Natural killer cell (primary cell): ENCODE results near the gene SINHCAF. TPM values are rescaled to one million over a fixed set of nuclear protein-coding genes. Genes with fewer than 3 reads are reported as not detected.

Experiments
- ATAC-seq, 3 donors: fragments of 150-1000 bp in 2 of 3; fragments of 200-7000 bp in 1 of 3; cut with Tn5 transposase; 1 replicate in 1 of 3; 2 replicates in 2 of 3; pipeline ENCODE4 v1.10.0; 2021; ENCODE audit warnings: mild to moderate bottlenecking in 2 of 3, moderate library complexity in 2 of 3
- DNase-seq, 2 donors: peaks; one replicate each; pipeline versions ENCODE4 v3.0.0 to v3.0.0-alpha.2; 2013 to 2021; ENCODE audit warnings: mixed read lengths in 1 of 2
- H3K27ac ChIP-seq: one replicate; pipeline ENCODE4 v1.5.1; 2013; ENCODE audit warnings: mild to moderate bottlenecking, low read length
- H3K27me3 ChIP-seq: one replicate; pipeline ENCODE4 v1.6.1; 2013; ENCODE audit warnings: low read length; ENCODE audit not compliant: control insufficient read depth, insufficient read depth
- H3K36me3 ChIP-seq: one replicate; pipeline ENCODE4 v1.6.1; 2013; ENCODE audit warnings: low read length; ENCODE audit not compliant: control insufficient read depth, insufficient read depth
- H3K4me1 ChIP-seq: one replicate; pipeline ENCODE4 v1.6.1; 2013; ENCODE audit warnings: low read length; ENCODE audit not compliant: control insufficient read depth, insufficient read depth
- H3K4me3 ChIP-seq: one replicate; pipeline ENCODE4 v1.5.1; 2013; ENCODE audit warnings: low read length
- H3K9me3 ChIP-seq: one replicate; pipeline ENCODE4 v1.6.1; 2013; ENCODE audit warnings: low read length; ENCODE audit not compliant: control insufficient read depth, insufficient read depth
- H3K27ac Mint-ChIP-seq, 2 donors: one replicate each; pipeline ENCODE4 v1.8.0; 2022; ENCODE audit warnings: mild to moderate bottlenecking in 2 of 2, mixed read lengths in 2 of 2, moderate library complexity in 1 of 2
- H3K27me3 Mint-ChIP-seq, 2 donors: one replicate each; pipeline ENCODE4 v1.8.0; 2022; ENCODE audit warnings: low read depth in 2 of 2, mixed read lengths in 2 of 2
- H3K36me3 Mint-ChIP-seq: one replicate; pipeline ENCODE4 v1.8.0; 2022; ENCODE audit warnings: mixed read lengths
- H3K4me1 Mint-ChIP-seq, 2 donors: one replicate each; pipeline ENCODE4 v1.8.0; 2022; ENCODE audit warnings: mixed read lengths in 2 of 2
- H3K4me3 Mint-ChIP-seq: one replicate; pipeline ENCODE4 v1.8.0; 2022; ENCODE audit warnings: mild to moderate bottlenecking, moderate library complexity, mixed read lengths
- H3K9me3 Mint-ChIP-seq, 2 donors: one replicate each; pipeline ENCODE4 v1.8.0; 2022; ENCODE audit warnings: mixed read lengths in 2 of 2
- WGBS: methylation state at CpG from one replicate; pipeline ENCODE4 v1.1.7; 2013; ENCODE audit warnings: missing lambda C conversion rate; ENCODE audit not compliant: insufficient coverage; 5-methylcytosine and 5-hydroxymethylcytosine counted together
- intact Hi-C: fragments of 100-400 bp; cut with micrococcal nuclease; formaldehyde crosslinking; loops from one replicate; pipeline ENCODE4 v1.14.2; 2022
- total RNA-seq, 4 donors: library from RNA; stranded (reverse); fragments of 120-200 nt in 1 of 4; gene quantifications; one replicate each; pipeline versions ENCODE4 v1.2.3 to v1.2.4, GENCODE V29; 2013 to 2022
- TF ChIP-seq, protein P1 (sequence below): fragments of 200-600 bp; IDR thresholded peaks from one replicate; pipeline ENCODE4 v1.8.0; 2022; ENCODE audit warnings: antibody characterized with exemption

The SINHCAF gene
- total RNA-seq, 3 donors from 2014 or later (not counting 1 experiment from before 2014, with no cell fraction given) = 40.4 to 55.0 (median 41.0) TPM

GRCh38 chr12:31303466-31303865 is 22.5 kb downstream of the SINHCAF start:
- no peaks in the 10 kb centered on the region for H3K27me3 ChIP-seq
- H3K4me3 Mint-ChIP-seq = peak overlapping the region; percentile 4
- no peak overlapping the region for H3K4me3 ChIP-seq
- H3K36me3 ChIP-seq = peaks cover 18% of the 10 kb centered on the region
- no peaks in the 10 kb centered on the region for H3K36me3 Mint-ChIP-seq
- 51% methylated on average over 4 of the region's 5 CpGs for WGBS
- no peaks in the 10 kb centered on the region for H3K9me3 Mint-ChIP-seq
- ATAC-seq (peak; percentile 84 to 90 (median 90)), DNase-seq (peak in 1 of 2 donors; percentile 17)
- H3K4me1 Mint-ChIP-seq = peaks cover 46 to 55% of the 10 kb centered on the region in 2 donors
- H3K9me3 ChIP-seq = no peaks in the 10 kb centered on the region
- TF ChIP-seq, protein P1, sequence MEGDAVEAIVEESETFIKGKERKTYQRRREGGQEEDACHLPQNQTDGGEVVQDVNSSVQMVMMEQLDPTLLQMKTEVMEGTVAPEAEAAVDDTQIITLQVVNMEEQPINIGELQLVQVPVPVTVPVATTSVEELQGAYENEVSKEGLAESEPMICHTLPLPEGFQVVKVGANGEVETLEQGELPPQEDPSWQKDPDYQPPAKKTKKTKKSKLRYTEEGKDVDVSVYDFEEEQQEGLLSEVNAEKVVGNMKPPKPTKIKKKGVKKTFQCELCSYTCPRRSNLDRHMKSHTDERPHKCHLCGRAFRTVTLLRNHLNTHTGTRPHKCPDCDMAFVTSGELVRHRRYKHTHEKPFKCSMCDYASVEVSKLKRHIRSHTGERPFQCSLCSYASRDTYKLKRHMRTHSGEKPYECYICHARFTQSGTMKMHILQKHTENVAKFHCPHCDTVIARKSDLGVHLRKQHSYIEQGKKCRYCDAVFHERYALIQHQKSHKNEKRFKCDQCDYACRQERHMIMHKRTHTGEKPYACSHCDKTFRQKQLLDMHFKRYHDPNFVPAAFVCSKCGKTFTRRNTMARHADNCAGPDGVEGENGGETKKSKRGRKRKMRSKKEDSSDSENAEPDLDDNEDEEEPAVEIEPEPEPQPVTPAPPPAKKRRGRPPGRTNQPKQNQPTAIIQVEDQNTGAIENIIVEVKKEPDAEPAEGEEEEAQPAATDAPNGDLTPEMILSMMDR = no peak
- peak overlapping the region; percentile 28 for H3K27ac ChIP-seq
- intact Hi-C loops = loop anchor here (1.0 kb wide), 2 partner anchors 14 to 23 kb away; partner anchors contain the start of gene SINHCAF
- H3K27ac Mint-ChIP-seq = peak overlapping the region; percentile 78 to 81
- H3K27me3 Mint-ChIP-seq = no peaks in the 10 kb centered on the region
- peaks cover 8% of the 10 kb centered on the region for H3K4me1 ChIP-seq

DNA sequence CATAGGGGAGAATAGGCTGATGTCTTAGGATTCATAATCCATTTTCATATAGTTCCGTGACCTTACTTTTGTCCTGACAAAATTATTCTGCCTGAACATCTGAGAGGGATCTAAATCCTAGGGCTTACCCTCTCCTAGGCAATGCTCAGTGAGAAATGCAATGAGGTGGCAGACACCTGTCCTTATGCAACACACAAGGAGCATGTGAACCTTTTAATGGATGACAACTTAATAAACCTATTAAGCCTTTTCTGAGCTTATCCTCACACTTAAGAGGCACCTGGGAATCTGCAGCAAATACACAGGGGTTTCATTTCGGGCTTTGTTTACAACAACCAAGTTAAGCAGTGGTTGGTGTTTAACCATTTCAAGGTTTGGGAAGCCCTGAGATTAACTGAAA is 24.6 kb downstream of the SINHCAF start:
- intact Hi-C loops = no loop called here
- Mint-ChIP-seq H3K27me3 (no peaks in the 10 kb centered on the region), H3K9me3 (no peaks in the 10 kb centered on the region), H3K36me3 (no peaks in the 10 kb centered on the region), H3K27ac (peak overlapping the region in 1 of 2 donors; percentile 0), H3K4me1 (peaks cover 42 to 53% of the 10 kb centered on the region in 2 donors), H3K4me3 (no peak overlapping the region)
- DNase-seq (no peak), ATAC-seq (no peak)
- WGBS = 100% methylated on average over 2 of the region's 2 CpGs
- Histone ChIP-seq H3K36me3 (peaks cover 20% of the 10 kb centered on the region), H3K4me1 (peaks cover 8% of the 10 kb centered on the region), H3K27me3 (no peaks in the 10 kb centered on the region), H3K27ac (no peak overlapping the region), H3K9me3 (no peaks in the 10 kb centered on the region), H3K4me3 (no peak overlapping the region)
- TF ChIP-seq, protein P1 = no peak

DNA sequence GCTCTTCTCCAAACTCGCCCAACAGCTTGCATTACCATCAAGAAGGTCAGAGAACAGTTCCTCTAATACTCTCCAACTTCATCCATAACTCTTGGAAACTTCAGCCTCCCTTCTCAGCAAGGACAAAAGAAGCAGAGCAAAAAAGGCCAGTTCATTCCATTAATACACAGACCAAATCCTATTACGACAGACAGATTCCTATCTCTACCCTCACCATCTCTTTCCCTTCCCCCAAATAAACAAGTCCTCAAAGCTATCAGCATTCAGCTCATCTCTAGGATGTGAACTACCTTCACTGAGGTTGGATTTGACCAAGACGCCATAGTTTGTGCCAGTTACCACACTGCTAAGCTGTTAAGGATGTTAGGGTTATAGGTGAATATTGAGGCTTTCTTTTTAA is 25.2 kb downstream of the SINHCAF start:
- H3K27ac Mint-ChIP-seq = peak overlapping the region in 1 of 2 donors; percentile 0
- peaks cover 41 to 53% of the 10 kb centered on the region in 2 donors for H3K4me1 Mint-ChIP-seq

More for the DNA sequence above, 25.2 kb downstream of the SINHCAF start:
- H3K36me3 Mint-ChIP-seq = no peaks in the 10 kb centered on the region
- WGBS = 97% methylated on average over 3 of the region's 3 CpGs
- TF ChIP-seq, protein P1 = no peak
- intact Hi-C loops = no loop called here
- Histone ChIP-seq H3K4me3 (no peak overlapping the region), H3K9me3 (no peaks in the 10 kb centered on the region), H3K36me3 (peaks cover 20% of the 10 kb centered on the region), H3K27me3 (no peaks in the 10 kb centered on the region), H3K27ac (no peak overlapping the region), H3K4me1 (peaks cover 8% of the 10 kb centered on the region)
- H3K4me3 Mint-ChIP-seq = no peak overlapping the region
- ATAC-seq (no peak), DNase-seq (no peak)
- no peaks in the 10 kb centered on the region for H3K27me3 Mint-ChIP-seq
- H3K9me3 Mint-ChIP-seq = no peaks in the 10 kb centered on the region
